GM12891 (cell line): ENCODE measurements around the gene VAMP4.
"Not testable (repeated sequence)": the region's sequence is repeated elsewhere in the genome, so short reads cannot be mapped to it uniquely, and the experiment has no call there.

ENCODE experiments used
- DNase-seq: peaks from one replicate; pipeline ENCODE4 v3.0.0; 2011; ENCODE audit warnings: low spot score; ENCODE audit not compliant: insufficient read length
- FAIRE-seq: peaks from 2 replicates; lab custom pipeline; 2011; peaks lifted over from hg19 to GRCh38; lab: Jason Lieb, UNC
- PAX5 ChIP-seq: IDR thresholded peaks from 2 replicates; pipeline ENCODE4 v1.6.1; 2011; ENCODE audit warnings: low read length, moderate library complexity, mild to moderate bottlenecking; ENCODE audit not compliant: insufficient read depth, severe bottlenecking
- POLR2A ChIP-seq: IDR thresholded peaks from 2 replicates; pipeline ENCODE4 v1.6.1; 2011; ENCODE audit warnings: low read depth, low read length, control low read depth
- POLR2AphosphoS5 ChIP-seq: IDR thresholded peaks from 2 replicates; pipeline ENCODE4 v1.6.1; 2011; ENCODE audit warnings: low read depth, low read length, control low read depth
- POU2F2 ChIP-seq: IDR thresholded peaks from 2 replicates; pipeline ENCODE4 v1.6.1; 2011; ENCODE audit warnings: low read depth, mild to moderate bottlenecking, control low read depth, low read length, moderate library complexity
- SPI1 ChIP-seq: IDR thresholded peaks from 2 replicates; pipeline ENCODE4 v1.6.1; 2011; ENCODE audit warnings: low read depth, low read length, control low read depth
- TAF1 ChIP-seq: IDR thresholded peaks from 2 replicates; pipeline ENCODE4 v1.6.1; 2011; ENCODE audit warnings: low read depth, low read length, control low read depth

VAMP4 gene

GRCh38 chr1:171739656-171740055 is 2.2 kb downstream of the VAMP4 start:
- FAIRE-seq (no peak), DNase-seq (no peak)
- TF ChIP-seq POLR2AphosphoS5 (no peak), PAX5 (no peak)

GRCh38 chr1:171738911-171739310 is 3.0 kb downstream of the VAMP4 start:
- FAIRE-seq (no peak), DNase-seq (no peak)
- TF ChIP-seq POLR2A (no peak), TAF1 (no peak), POLR2AphosphoS5 (no peak), POU2F2 (no peak), SPI1 (no peak), PAX5 (no peak)

GRCh38 chr1:171736196-171736595 is 5.7 kb downstream of the VAMP4 start:
- DNase-seq (no peak), FAIRE-seq (no peak)
- TF ChIP-seq PAX5 (no peak), TAF1 (no peak), POLR2AphosphoS5 (no peak), POU2F2 (no peak), SPI1 (no peak), POLR2A (no peak)

- no peak for FAIRE-seq
- DNase-seq: no peak
- TF ChIP-seq PAX5: no peak
- TF ChIP-seq TAF1: no peak
- TF ChIP-seq POLR2AphosphoS5: no peak
- TF ChIP-seq SPI1: no peak
- no peak for TF ChIP-seq POU2F2
- no peak for TF ChIP-seq POLR2A
Measured at GRCh38 chr1:171730052-171730451, 11.8 kb downstream of the VAMP4 start.

- DNase-seq: no peak
- no peak for FAIRE-seq
- TF ChIP-seq POU2F2 (no peak), POLR2AphosphoS5 (no peak), TAF1 (no peak), SPI1 (no peak), PAX5 (no peak), POLR2A (no peak)
Measured at GRCh38 chr1:171727778-171728177, 14.1 kb downstream of the VAMP4 start.

- FAIRE-seq, DNase-seq: not testable (repeated sequence)
Measured at GRCh38 chr1:171723180-171723579, 18.7 kb downstream of the VAMP4 start.

- no peak for FAIRE-seq
- TF ChIP-seq SPI1: no peak
- TF ChIP-seq POU2F2: no peak
- no peak for TF ChIP-seq TAF1
- TF ChIP-seq POLR2AphosphoS5: no peak
- no peak for TF ChIP-seq POLR2A
- no peak for TF ChIP-seq PAX5
- DNase-seq: no peak
Measured at GRCh38 chr1:171718848-171719247, 23.0 kb downstream of the VAMP4 start.

- no peak for DNase-seq
- FAIRE-seq: no peak
- no peak for TF ChIP-seq PAX5
- no peak for TF ChIP-seq POLR2AphosphoS5
- no peak for TF ChIP-seq TAF1
- no peak for TF ChIP-seq SPI1
- no peak for TF ChIP-seq POLR2A
- no peak for TF ChIP-seq POU2F2
Measured at GRCh38 chr1:171718216-171718615, 23.6 kb downstream of the VAMP4 start.

- DNase-seq (no peak), FAIRE-seq (no peak)
- no peak for TF ChIP-seq TAF1
- TF ChIP-seq POLR2AphosphoS5: no peak
- TF ChIP-seq SPI1: no peak
- no peak for TF ChIP-seq POU2F2
- TF ChIP-seq POLR2A: no peak
- TF ChIP-seq PAX5: no peak
Measured at GRCh38 chr1:171717062-171717718, 24.7 kb downstream of the VAMP4 start.

GRCh38 chr1:171716616-171717015 is 25.2 kb downstream of the VAMP4 start:
- TF ChIP-seq POLR2A (no peak), PAX5 (no peak), SPI1 (no peak), POLR2AphosphoS5 (no peak), POU2F2 (no peak), TAF1 (no peak)
- DNase-seq (no peak), FAIRE-seq (no peak)
